Right lobe of liver (tissue), 6 donors: ENCODE results near the gene SPATA2L. TPM values are rescaled to one million over a fixed set of nuclear protein-coding genes. Genes with fewer than 3 reads are reported as not detected.

Experiments
- ATAC-seq, 4 donors: fragments of 200-7000 bp; cut with Tn5 transposase; one replicate each; pipeline ENCODE4 v1.9.1; 2020; ENCODE audit warnings: mild to moderate bottlenecking in 4 of 4, moderate library complexity in 4 of 4
- DNase-seq, 3 donors: peaks; one replicate each; pipeline ENCODE4 v3.0.0-alpha.2; 2020
- H3K27ac ChIP-seq, 3 donors: fragments of 200-600 bp; one replicate each; pipeline ENCODE4 v1.8.0; 2022
- H3K27me3 ChIP-seq, 2 donors: fragments of 200-600 bp; one replicate each; pipeline ENCODE4 v1.8.0; 2022
- H3K36me3 ChIP-seq, 4 donors: fragments of 200-600 bp; sonication (generic) in 1 of 4; one replicate each; pipeline versions ENCODE4 v1.5.1 to v1.8.0; 2017 to 2022; ENCODE audit warnings: control low read depth in 1 of 4
- H3K4me1 ChIP-seq, 4 donors: fragments of 200-600 bp; sonication (generic) in 1 of 4; one replicate each; pipeline versions ENCODE4 v1.5.1 to v1.8.0; 2017 to 2022; ENCODE audit warnings: control low read depth in 1 of 4
- H3K4me3 ChIP-seq, 3 donors: fragments of 200-600 bp; one replicate each; pipeline ENCODE4 v1.8.0; 2022
- H3K9me3 ChIP-seq, 4 donors: fragments of 200-600 bp; sonication (generic) in 1 of 4; one replicate each; pipeline versions ENCODE4 v1.5.1 to v1.8.0; 2017 to 2022; ENCODE audit warnings: control low read depth in 1 of 4
- CTCF ChIP-seq, 4 donors: fragments of 200-600 bp in 3 of 4; fragments of 450-650 bp in 1 of 4; IDR thresholded peaks; one replicate each; pipeline versions ENCODE4 v1.5.1 to v1.8.0; 2016 to 2022; ENCODE audit warnings: antibody characterized with exemption in 4 of 4, mild to moderate bottlenecking in 2 of 4
- POLR2A ChIP-seq: fragments of 450-650 bp; IDR thresholded peaks from one replicate; pipeline ENCODE4 v1.6.1; 2017; ENCODE audit warnings: antibody characterized with exemption, mild to moderate bottlenecking
- WGBS: methylation state at CpG from one replicate; pipeline ENCODE4 v1.1.6; 2018; ENCODE audit warnings: low coverage, low lambda C conversion rate; ENCODE audit not compliant: insufficient coverage; ENCODE audit errors: missing lambda C conversion rate; 5-methylcytosine and 5-hydroxymethylcytosine counted together
- intact Hi-C, 2 donors: fragments of 100-400 bp; cut with DNase I; formaldehyde crosslinking; loops; one replicate each; pipeline versions ENCODE4 v1.11.2 to v1.14.1; 2022
- total RNA-seq, 6 experiments: library from RNA; depleted of rRNA in 2 of 6; stranded (reverse); fragments of >200 nt in 2 of 6; fragmentation: NEBNext Ultra II Directional in 3 of 6; extraction: Animal tissue kit (Norgen Biotek cat#: 25700) in 3 of 6; gene quantifications; one replicate each; pipeline versions ENCODE4 v1.1.0 to v1.2.4, GENCODE V29; 2016 to 2023
- donor health status: DM: no; HTN: yes; CAD: no.
- donor health status: DM: no; HTN: no; CAD: no.
- donor health status: DM: no; HTN: no; CAD: no.
- donor health status: DM: no; HTN: yes; CAD: no.
- donor health status: DM: no; HTN: yes; CAD: no.

SPATA2L gene
- total RNA-seq, 6 experiments from 2014 or later = 5.6 to 17.9 (median 11.2) TPM

- DNase-seq (no peak), ATAC-seq (no peak)
- WGBS = 73% methylated on average over 3 of the region's 63 CpGs
- Histone ChIP-seq H3K4me3 (no peak overlapping the region), H3K27ac (no peak overlapping the region), H3K9me3 (no peaks in the 10 kb centered on the region), H3K27me3 (no peaks in the 10 kb centered on the region), H3K4me1 (peaks cover 0 to 6% (median 0%) of the 10 kb centered on the region in 4 donors), H3K36me3 (no peaks in the 10 kb centered on the region)
- intact Hi-C loops = loop anchor here in 1 of 2 donors (5.0 kb wide), 1 partner anchor 86 kb away; no protein-coding TSS in a partner anchor
- TF ChIP-seq POLR2A = no peak
- no peak for TF ChIP-seq CTCF (IDR thresholded peaks at IDR 0.05)
Observed at GRCh38 chr16:89710709-89711564, 9.4 kb upstream of the SPATA2L start.

GRCh38 chr16:89709716-89710432 is 8.4 kb upstream of the SPATA2L start:
- peaks cover 0 to 6% (median 0%) of the 10 kb centered on the region in 4 donors for H3K4me1 ChIP-seq
- H3K4me3 ChIP-seq = no peak overlapping the region
- H3K27ac ChIP-seq = no peak overlapping the region
- 90% methylated on average over 2 of the region's 19 CpGs for WGBS
- TF ChIP-seq CTCF (IDR thresholded peaks at IDR 0.05) (no peak), POLR2A (no peak)
- no peak for DNase-seq
- no peaks in the 10 kb centered on the region for H3K27me3 ChIP-seq
- no peaks in the 10 kb centered on the region for H3K9me3 ChIP-seq
- ATAC-seq = no peak
- no peaks in the 10 kb centered on the region for H3K36me3 ChIP-seq
- intact Hi-C loops = loop anchor here (5.0 to 10.0 kb wide), 3 partner anchors 85 to 165 kb away; partner anchors contain the start of gene TCF25 (in 1 of the 2)

GRCh38 chr16:89709166-89709565 is 7.7 kb upstream of the SPATA2L start:
- Histone ChIP-seq H3K9me3 (no peaks in the 10 kb centered on the region), H3K4me1 (peaks cover 0 to 6% (median 0%) of the 10 kb centered on the region in 4 donors), H3K27me3 (no peaks in the 10 kb centered on the region), H3K36me3 (no peaks in the 10 kb centered on the region), H3K4me3 (no peak overlapping the region), H3K27ac (no peak overlapping the region)
- TF ChIP-seq CTCF (IDR thresholded peaks at IDR 0.05) (no peak), POLR2A (no peak)
- ATAC-seq (no peak), DNase-seq (no peak)
- intact Hi-C loops = loop anchor here (10.0 kb wide), 2 partner anchors 86 to 166 kb away; partner anchors contain the start of gene TCF25 (in 1 of the 2)
- 92% methylated on average over 4 of the region's 10 CpGs for WGBS

GRCh38 chr16:89708481-89708931 is 7.0 kb upstream of the SPATA2L start:
- ATAC-seq (no peak), DNase-seq (no peak)
- Histone ChIP-seq H3K4me1 (peaks cover 0 to 6% (median 0%) of the 10 kb centered on the region in 4 donors), H3K4me3 (no peak overlapping the region), H3K27me3 (no peaks in the 10 kb centered on the region), H3K9me3 (no peaks in the 10 kb centered on the region), H3K36me3 (no peaks in the 10 kb centered on the region), H3K27ac (no peak overlapping the region)
- TF ChIP-seq POLR2A (no peak), CTCF (IDR thresholded peaks at IDR 0.05) (no peak)
- WGBS = no CpG with 5 or more reads among the region's 19 CpGs
- intact Hi-C loops = loop anchor here (10.0 kb wide), 2 partner anchors 86 to 166 kb away; partner anchors contain the start of gene TCF25 (in 1 of the 2)
